Tibial nerve (tissue), 4 donors: ENCODE measurements around the gene COQ10B.

ENCODE experiments used
- EP300 ChIP-seq, 2 donors: sonication (generic); formaldehyde crosslinking; IDR thresholded peaks; one replicate each; pipeline ENCODE4 v1.6.1; 2017; ENCODE audit warnings: antibody characterized with exemption in 2 of 2, mild to moderate bottlenecking in 1 of 2
- TF ChIP-seq, protein P1 (sequence below), 5 experiments: fragments of 200-600 bp in 3 of 5; fragments of 450-650 bp in 2 of 5; sonication (generic) in 3 of 5; IDR thresholded peaks; one replicate each; pipeline ENCODE4 v1.5.1; 2016 to 2019; ENCODE audit warnings: antibody characterized with exemption in 5 of 5, mild to moderate bottlenecking in 3 of 5, moderate library complexity in 2 of 5

DNA sequence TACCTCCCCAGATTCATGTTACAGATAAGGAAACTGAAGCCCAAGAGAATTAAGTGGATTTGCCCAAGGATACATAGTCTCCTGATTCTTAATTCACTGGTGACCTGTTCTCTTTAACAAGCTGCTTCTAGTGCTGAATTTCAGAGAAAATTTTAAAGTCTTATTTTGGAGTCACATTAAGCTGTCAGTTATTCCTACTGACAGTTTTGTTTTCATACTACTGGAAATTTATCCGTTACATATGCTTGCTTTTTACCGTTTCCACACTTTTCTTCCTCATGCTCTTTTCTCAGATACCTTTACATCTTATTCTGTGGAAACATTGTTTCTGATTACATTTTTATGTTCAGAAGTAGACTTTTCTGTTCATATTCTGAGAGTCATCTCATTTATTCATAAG lies 63.8 kb downstream of the COQ10B start:
- TF ChIP-seq EP300 (IDR thresholded peaks at IDR 0.05), result no peak
- TF ChIP-seq, protein P1, sequence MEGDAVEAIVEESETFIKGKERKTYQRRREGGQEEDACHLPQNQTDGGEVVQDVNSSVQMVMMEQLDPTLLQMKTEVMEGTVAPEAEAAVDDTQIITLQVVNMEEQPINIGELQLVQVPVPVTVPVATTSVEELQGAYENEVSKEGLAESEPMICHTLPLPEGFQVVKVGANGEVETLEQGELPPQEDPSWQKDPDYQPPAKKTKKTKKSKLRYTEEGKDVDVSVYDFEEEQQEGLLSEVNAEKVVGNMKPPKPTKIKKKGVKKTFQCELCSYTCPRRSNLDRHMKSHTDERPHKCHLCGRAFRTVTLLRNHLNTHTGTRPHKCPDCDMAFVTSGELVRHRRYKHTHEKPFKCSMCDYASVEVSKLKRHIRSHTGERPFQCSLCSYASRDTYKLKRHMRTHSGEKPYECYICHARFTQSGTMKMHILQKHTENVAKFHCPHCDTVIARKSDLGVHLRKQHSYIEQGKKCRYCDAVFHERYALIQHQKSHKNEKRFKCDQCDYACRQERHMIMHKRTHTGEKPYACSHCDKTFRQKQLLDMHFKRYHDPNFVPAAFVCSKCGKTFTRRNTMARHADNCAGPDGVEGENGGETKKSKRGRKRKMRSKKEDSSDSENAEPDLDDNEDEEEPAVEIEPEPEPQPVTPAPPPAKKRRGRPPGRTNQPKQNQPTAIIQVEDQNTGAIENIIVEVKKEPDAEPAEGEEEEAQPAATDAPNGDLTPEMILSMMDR (IDR thresholded peaks at IDR 0.05), result no peak
